NT2/D1 (cell line): ENCODE measurements around the gene ITSN1.

Source experiments
- SUZ12 ChIP-seq: IDR thresholded peaks from 2 replicates; pipeline ENCODE4 v1.6.1; 2011; ENCODE audit not compliant: insufficient read length, insufficient read depth; ENCODE audit errors: extremely low read depth
- YY1 ChIP-seq: IDR thresholded peaks from 2 replicates; pipeline ENCODE4 v1.6.1; 2011; ENCODE audit not compliant: insufficient read length, insufficient read depth

DNA sequence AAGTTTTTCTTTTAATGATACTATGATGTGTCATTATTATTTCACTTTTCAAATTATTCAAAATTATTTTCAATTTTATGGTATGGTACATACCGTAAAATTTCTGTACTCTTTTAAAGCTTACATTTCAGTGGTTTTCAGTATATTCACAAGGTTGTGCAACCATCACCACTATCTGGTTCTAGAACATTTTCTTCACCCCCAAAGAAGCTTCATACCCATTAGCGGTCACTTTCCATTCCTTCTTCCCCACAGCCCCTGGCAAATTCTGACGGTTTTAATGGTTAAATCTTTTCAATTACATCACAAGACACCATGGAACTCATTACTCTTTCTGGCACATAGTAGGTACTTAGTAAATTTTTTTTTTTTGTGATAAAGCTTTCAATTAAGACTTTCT lies 296.1 kb downstream of the ITSN1 start:
- TF ChIP-seq SUZ12 (no peak), YY1 (no peak)
